Measurements from ENCODE around the gene ANAPC10. TPM values are rescaled to one million over a fixed set of nuclear protein-coding genes. Genes with fewer than 3 reads are reported as not detected.

The ANAPC10 gene
- total RNA-seq, 1 donor from 2014 or later: 27.1 TPM

GRCh38 chr4:145069361-145069760 is 28.6 kb downstream of the ANAPC10 start:
- DNase-seq (ENCODE audit: low read depth) (peak; percentile 73), FAIRE-seq (no peak)
- H3K4me3 ChIP-seq (ENCODE audit: low read depth, low read length): no peak overlapping the region
- no peaks in the 10 kb centered on the region for H3K36me3 ChIP-seq (ENCODE audit: control insufficient read depth, insufficient read depth, low read length)
- no peaks in the 10 kb centered on the region for H3K27me3 ChIP-seq (ENCODE audit: control insufficient read depth, insufficient read depth, low read length)
- TF ChIP-seq CTCF (IDR thresholded peaks at IDR 0.05; ENCODE audit: insufficient read depth, low read length, severe bottlenecking): no peak

GRCh38 chr4:145066063-145066501 is 31.9 kb downstream of the ANAPC10 start:
- Histone ChIP-seq H3K4me3 (ENCODE audit: low read depth, low read length) (no peak overlapping the region), H3K36me3 (ENCODE audit: control insufficient read depth, insufficient read depth, low read length) (no peaks in the 10 kb centered on the region)
- no peak for FAIRE-seq

GRCh38 chr4:145061318-145061920 is 36.6 kb downstream of the ANAPC10 start:
- Histone ChIP-seq H3K4me3 (ENCODE audit: low read depth, low read length) (no peak overlapping the region), H3K36me3 (ENCODE audit: control insufficient read depth, insufficient read depth, low read length) (no peaks in the 10 kb centered on the region), H3K27me3 (ENCODE audit: control insufficient read depth, insufficient read depth, low read length) (no peaks in the 10 kb centered on the region)
- DNase-seq (ENCODE audit: low read depth) (peak; percentile 58), FAIRE-seq (no peak)
- no peak for TF ChIP-seq CTCF (IDR thresholded peaks at IDR 0.05; ENCODE audit: insufficient read depth, low read length, severe bottlenecking)

More at GRCh38 chr4:145066063-145066501, 31.9 kb downstream of the ANAPC10 start:
- no peak for TF ChIP-seq CTCF (IDR thresholded peaks at IDR 0.05; ENCODE audit: insufficient read depth, low read length, severe bottlenecking)
- DNase-seq (ENCODE audit: low read depth): no peak
- H3K27me3 ChIP-seq (ENCODE audit: control insufficient read depth, insufficient read depth, low read length): no peaks in the 10 kb centered on the region

- H3K36me3 ChIP-seq (ENCODE audit: control insufficient read depth, insufficient read depth, low read length): no peaks in the 10 kb centered on the region
- no peaks in the 10 kb centered on the region for H3K27me3 ChIP-seq (ENCODE audit: control insufficient read depth, insufficient read depth, low read length)
- FAIRE-seq (no peak), DNase-seq (ENCODE audit: low read depth) (no peak)
- TF ChIP-seq CTCF (IDR thresholded peaks at IDR 0.05; ENCODE audit: insufficient read depth, low read length, severe bottlenecking): no peak
- H3K4me3 ChIP-seq (ENCODE audit: low read depth, low read length): no peak overlapping the region
Measured at GRCh38 chr4:145058256-145058655, 39.7 kb downstream of the ANAPC10 start.

- Histone ChIP-seq H3K4me3 (ENCODE audit: low read depth, low read length) (no peak overlapping the region), H3K27me3 (ENCODE audit: control insufficient read depth, insufficient read depth, low read length) (no peaks in the 10 kb centered on the region), H3K36me3 (ENCODE audit: control insufficient read depth, insufficient read depth, low read length) (no peaks in the 10 kb centered on the region)
- no peak for TF ChIP-seq CTCF (IDR thresholded peaks at IDR 0.05; ENCODE audit: insufficient read depth, low read length, severe bottlenecking)
- DNase-seq (ENCODE audit: low read depth): no peak
- FAIRE-seq: no peak
Measured at GRCh38 chr4:145056325-145057130, 41.5 kb downstream of the ANAPC10 start.
